GM23248 (cell line): ENCODE data around the gene ERC1.

Experiments used
- EZH2 ChIP-seq: fragments of 200-600 bp; sonication (generic); IDR thresholded peaks from 2 replicates; pipeline ENCODE4 v1.6.1; 2018; ENCODE audit warnings: antibody characterized with exemption, mild to moderate bottlenecking; ENCODE audit not compliant: insufficient read depth, poor library complexity, severe bottlenecking
- EZH2phosphoT487 ChIP-seq: fragments of 200-600 bp; sonication (generic); IDR thresholded peaks from 2 replicates; pipeline ENCODE4 v1.6.1; 2018; ENCODE audit warnings: antibody characterized with exemption, moderate library complexity, mild to moderate bottlenecking, low read depth; ENCODE audit not compliant: insufficient read depth

- TF ChIP-seq EZH2phosphoT487 (no peak), EZH2 (no peak)
Measured at GRCh38 chr12:1064317-1064716, 73.3 kb downstream of the ERC1 start.
